Ramos (cell line): ENCODE data around the gene RNF10.
"Not testable (repeated sequence)": the region's sequence is repeated elsewhere in the genome, so short reads cannot be mapped to it uniquely, and the experiment has no call there.

Experiments
- in situ Hi-C: fragments of 300-500 bp; cut with MboI; formaldehyde crosslinking; loops from one replicate; pipeline ENCODE4 v1.14.3; 2022; ENCODE audit warnings: low sequenced_read_pairs; ENCODE audit not compliant: unreplicated experiment

The RNF10 gene

DNA sequence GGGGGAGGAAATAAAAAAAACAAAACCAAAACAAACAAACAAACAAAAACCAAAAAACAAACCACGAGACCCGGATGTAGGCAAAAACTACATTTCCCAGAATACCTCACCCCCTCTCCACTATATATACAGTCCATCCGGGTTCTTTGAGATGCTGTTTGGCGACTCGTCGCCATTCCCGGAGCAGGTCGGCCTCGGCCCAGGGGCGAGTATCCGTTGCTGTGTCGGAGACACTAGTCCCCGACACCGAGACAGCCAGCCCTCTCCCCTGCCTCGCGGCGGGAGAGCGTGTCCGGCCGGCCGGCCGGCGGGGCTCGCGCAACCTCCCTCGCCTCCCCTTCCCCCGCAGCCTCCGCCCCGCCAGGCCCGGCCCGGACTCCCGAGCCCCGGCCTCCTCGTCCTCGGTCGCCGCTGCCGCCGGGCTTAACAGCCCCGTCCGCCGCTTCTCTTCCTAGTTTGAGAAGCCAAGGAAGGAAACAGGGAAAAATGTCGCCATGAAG lies at the start of gene RNF10:
TSS of gene RNF10 (plus strand) at position 154 of the 500 bp plus-strand sequence. CDS start 456 bp downstream, outside the sequence.
- in situ Hi-C loops = no loop called here

DNA sequence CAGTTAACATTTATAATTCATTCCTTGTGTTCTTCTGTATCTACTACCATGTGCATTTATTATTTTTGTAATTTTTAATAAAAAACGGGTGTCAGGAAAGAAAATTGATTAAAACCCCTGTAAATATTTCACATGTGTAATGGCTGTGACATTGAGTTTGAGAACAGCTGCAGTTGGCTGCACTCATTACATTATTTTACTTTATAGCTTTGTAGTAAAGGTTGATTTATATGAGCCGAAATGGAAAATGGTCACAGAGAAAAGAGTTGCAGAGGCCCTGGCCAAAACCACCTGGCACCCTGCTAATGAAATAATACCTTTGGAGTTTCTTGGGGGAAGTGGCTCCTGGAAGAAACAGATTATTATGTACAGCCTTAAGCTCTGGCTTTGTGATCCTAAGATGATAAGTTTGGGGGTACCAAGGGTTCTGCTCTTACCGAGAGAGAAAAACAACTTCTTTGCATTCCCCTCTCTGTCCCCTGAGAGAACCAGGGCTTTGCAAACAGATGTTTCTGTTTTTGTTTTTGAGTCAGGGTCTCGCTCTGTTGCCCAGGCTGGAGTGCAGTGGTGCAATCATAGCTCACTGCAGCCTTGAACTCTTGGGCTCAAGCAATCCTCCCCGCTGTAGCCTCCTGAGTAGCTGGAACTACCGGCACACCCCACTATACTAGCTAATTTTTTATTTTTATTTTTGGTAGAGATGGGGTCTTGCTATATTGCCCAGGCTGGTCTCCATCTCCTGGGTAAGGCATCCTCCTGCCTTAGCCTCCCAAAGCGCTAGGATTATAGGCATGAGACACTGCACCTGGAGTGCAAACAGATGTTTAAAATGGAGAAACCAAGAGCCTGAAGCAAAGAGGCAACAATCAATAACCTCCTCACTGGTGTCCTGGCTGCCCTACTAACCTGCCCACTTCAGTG lies 47.9 kb upstream of the RNF10 start:
- in situ Hi-C loops = no loop called here

DNA sequence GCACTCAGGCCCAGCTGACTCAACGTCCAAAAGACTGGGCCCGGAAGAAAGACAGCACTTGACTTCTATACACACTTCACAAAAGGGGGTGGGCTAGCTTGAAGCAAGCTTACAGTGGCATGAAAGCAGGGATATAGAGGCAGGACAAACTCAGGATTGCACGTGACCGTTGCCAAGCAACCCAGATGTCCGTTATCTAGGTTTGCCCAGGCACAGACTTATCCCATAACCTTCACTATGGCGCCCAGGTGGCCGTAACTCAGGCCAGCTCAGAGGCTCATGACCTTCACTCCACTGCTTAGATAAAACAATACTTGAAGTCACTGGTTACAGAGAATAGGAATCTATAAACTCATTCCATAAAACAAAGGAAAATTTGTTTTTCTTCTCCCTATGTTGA lies 46.6 kb upstream of the RNF10 start:
- in situ Hi-C loops = not testable (repeated sequence)

DNA sequence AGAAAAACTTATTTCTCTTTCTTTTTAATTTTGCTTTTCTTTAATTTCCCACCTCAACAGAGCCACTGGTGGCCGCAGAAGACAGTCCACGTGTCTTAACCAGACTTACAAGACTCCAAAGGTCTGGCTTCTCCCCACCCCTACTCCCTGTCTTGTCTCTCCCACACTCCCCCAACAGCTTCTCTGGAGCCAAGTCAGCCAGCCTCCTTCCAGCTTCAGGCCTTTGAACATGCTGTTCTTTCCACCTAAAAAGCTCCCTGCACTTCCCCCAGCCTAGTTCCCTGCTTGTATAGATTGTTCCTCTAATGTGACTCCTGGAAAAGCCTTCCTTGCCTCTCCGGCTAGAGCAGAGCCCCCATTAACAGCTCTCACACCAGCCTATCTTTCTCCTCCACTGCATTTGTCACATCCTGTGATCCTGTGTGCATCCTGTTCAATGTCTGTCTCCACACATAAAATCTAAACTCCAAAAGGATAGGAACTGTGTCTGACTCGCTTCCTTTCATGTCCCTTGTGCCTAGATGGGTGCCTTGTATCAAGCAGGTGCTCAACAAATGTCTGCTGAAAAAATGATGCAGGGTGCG lies 46.0 kb upstream of the RNF10 start:
- in situ Hi-C loops = no loop called here

DNA sequence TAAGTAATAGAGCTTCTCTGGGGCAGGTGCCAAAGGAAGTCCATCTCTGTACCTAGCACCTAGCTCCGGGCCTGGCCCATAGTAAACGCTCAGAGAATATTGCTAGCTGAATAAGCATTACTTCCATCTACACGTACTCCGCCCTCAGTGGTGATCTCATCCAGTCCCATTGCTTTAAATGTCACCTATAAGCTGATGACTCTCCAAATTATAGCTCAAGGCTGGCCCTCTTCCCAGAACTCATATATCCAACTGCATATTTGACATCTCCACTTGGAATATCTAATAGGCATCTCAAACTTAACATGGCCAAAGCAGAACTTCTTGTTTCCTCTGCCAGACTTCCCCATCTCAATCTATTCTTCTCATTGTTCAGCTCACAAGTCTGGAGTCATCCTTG lies 45.1 kb upstream of the RNF10 start:
- in situ Hi-C loops = no loop called here

DNA sequence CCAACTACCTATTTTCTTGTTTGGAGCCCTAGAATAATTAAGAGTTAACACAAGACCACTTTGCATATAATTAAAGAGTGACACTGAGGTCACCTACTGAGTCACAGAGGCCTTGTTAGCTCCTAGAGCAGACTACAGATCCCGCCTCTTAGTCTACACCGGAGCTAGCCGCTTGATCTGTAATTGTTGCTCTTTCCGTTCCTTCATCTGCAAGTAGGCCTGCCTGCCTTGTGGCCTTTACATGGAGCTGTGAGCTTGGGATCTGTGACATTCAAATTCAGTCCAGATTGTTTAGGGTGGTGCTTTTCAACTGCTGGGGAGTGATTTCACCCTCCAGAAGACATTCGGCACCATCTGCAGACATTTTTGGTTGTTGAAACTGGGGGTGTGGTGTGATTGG lies 43.8 kb upstream of the RNF10 start:
- in situ Hi-C loops = no loop called here

DNA sequence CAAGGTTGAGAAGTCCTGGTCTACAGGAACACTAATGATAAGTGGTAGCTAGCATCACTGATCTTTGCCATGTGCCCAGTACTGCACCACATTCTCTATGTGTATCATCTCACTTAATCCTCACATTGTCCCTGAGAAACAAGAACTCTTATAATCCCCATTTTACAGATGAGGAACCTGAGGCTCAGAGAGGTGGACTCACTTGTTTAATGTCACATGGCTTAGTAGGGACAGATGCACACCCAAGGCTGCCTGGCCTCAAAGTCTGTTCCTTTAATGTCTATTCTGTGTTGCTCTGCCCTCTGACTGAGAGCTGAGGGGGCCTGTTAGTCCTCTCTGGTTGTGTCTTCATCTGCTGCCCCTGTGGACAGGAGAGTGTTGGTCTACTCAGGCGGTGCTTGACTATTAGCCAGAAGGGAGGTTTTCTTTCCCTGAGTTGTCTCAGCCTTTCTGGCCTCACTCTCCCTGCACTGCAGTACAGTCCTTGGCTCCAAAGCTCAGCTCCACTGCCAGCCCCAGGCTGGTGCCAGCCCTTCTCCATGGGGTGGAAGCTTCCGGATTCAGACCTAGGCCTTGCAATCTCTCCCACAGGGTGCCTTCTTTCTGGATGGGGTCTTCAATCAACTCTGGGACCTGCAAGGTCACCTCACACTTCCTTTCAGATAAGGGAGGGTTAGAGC lies 43.2 kb upstream of the RNF10 start:
- in situ Hi-C loops = no loop called here

DNA sequence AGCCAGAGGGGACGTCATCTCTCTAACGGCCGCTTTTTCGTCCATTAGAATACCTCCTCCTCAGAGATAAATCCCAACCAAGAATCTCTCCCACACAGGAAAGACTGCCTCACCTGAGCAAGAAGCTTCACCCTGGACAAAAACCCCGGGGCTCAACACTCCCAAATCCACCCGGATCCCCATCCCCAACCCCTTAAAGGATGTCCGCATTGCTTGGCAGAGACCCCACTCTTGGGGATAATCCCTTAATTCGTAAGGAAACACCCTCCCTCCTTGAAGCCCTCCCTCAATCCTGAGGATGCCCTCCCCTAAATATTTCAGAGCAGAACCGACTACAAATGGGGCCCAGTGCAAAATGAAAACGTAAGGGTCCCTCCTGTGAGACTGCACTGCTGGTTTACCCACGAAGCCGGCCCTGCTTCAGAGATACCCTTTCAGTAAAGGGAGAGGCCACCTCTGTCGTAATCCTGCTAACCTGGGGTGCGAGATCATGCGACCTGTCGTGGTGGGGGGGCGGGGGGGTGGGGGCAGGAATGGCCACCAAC lies 38.9 kb upstream of the RNF10 start:
- in situ Hi-C loops = no loop called here

DNA sequence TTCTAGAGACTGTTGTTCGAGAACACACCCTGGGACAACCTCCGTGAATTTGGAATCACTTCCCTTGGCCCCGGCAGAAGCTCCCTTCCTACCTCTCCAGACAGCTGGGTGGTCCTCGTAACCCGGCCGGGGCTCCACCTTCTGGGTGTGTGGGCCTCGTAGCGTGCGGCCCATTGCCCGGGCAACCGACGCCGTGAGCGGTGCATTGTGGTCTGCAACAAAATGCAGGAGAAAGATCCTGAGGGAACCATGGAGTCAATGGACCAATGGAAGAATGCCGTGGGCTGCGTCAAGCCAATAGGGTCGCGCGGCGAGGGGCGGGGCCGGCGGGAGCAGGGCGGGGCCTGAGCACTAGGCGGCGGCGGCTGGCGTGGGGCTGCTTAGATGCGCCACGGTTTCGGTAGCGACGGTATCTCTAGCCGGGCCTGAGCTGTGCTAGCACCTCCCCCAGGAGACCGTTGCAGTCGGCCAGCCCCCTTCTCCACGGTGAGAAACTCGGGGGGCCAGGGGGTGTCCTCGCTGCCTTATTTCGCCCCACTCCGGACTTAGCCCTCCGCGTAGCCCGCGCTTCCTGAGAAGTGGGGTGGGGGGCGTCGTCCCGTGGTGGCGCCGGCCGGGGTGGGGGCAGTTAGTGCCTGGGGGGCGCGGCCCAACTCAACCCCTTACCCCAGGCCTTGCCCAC lies 38.3 kb upstream of the RNF10 start, which contains the start of gene DYNLL1:
TSS of gene DYNLL1 (plus strand) at position 383 of the 682 bp plus-strand sequence. CDS start 309 bp downstream, outside the sequence.
- in situ Hi-C loops = no loop called here

DNA sequence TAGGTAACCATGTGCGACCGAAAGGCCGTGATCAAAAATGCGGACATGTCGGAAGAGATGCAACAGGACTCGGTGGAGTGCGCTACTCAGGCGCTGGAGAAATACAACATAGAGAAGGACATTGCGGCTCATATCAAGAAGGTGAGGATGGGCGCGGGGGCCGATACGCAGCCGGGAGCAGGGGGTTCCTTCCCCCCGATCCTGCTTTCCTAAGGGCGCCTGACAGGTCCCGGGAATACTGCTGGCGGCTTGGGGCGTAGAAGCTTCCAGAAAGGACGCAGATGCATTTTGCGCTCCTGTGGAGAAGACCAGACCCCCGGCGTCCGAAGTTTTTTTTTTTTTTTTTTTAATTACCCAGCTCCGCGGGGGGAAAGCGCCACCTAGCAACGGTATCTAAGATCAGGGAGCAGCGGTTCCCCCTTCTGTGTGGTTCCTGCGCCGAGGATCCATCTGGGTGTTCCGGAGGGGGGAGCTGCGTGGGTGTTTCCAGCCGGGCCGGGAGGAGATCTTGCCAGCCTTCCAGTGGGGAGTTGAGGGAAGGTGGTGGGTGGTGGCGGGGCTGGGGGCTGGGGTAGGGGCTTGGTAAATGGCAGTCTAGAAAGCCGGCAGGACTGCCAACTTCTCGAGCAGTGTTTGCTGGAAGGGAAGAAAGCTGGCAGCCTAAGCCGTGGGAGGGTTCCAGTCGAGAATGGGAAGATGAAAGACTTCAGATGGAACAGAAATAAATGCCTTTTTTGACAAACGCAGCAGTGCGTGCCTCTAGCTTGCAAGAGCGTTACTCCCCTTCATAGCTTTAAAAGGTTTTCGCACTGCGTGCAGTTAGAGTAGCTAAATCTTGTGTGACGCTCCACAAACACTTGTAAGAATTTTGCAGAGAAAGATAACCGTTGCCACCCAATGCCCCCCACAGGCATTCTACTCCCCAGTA lies 37.5 kb upstream of the RNF10 start:
- in situ Hi-C loops = no loop called here

DNA sequence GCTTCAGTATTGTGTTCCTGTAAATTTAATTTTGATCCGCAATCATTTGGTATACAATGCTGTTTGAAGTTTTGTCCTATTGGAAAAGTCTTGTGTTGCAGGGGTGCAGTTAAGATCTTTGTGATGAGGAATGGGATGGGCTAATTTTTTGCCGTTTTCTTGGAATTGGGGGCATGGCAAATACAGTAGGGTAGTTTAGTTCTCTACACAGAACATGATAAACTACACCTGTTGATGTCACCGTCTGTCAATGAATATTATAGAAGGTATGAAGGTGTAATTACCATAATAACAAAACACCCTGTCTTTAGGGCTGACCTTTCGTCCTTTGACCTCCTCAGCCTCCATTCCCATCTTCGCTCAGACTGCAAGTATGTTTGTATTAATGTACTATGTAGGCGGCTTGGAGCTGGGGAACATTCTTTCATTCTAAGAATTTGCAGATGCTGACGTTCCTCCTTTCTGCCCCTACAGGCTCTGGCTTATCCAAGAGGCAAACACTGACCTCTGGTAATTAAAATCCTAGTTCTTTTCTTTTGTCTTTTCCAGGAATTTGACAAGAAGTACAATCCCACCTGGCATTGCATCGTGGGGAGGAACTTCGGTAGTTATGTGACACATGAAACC lies 36.5 kb upstream of the RNF10 start:
- in situ Hi-C loops = no loop called here

DNA sequence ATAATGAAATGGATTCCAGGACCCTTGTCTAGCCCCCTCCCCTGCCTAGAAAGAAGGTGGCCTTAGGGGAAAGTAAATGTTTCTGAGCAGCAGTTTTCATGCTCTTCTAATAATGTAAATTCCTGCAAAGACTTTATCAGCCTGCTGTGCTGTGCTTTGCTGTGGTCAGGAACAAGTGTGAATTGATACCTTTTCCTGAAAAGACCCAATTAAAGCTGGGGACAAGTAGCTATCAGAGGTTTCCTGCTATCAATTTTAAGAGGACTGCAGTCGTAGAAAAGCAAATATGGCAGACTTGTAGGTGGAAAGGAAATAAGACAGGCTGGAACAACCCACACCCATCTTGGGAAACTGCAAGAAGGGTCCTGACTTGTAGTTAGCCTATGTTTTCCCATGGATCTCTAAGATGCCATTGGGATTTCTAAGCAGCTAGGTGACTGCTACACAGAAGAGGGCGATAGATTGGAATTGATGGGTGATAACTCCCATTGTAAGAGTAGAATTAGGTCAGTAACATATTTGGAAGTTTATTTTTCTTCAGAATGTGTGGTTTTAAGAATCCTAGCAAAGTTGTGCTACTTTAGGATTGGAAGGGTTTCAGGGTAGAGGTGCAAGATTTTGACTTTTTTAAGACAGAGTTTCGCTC lies 35.2 kb upstream of the RNF10 start:
- in situ Hi-C loops = no loop called here

DNA sequence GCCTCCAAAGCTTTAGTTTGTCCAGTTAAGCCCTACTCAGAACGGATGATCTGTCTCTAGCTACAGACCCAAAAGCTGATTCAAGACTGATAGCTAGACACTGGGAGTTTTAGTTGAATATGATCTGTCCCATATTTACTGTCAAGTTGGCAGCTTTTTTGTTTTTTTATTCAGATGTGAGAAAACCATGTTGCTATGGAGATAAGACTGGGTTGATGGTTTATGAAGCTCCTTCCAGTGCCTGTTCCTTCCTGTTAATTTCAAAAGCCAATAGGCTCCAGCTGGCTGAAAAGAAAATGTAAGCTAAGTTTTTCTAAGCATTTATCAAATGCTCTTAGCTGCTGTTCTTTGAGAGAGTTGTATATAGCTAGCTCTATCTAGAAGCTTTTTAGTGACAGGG lies 33.6 kb upstream of the RNF10 start:
- in situ Hi-C loops = no loop called here

DNA sequence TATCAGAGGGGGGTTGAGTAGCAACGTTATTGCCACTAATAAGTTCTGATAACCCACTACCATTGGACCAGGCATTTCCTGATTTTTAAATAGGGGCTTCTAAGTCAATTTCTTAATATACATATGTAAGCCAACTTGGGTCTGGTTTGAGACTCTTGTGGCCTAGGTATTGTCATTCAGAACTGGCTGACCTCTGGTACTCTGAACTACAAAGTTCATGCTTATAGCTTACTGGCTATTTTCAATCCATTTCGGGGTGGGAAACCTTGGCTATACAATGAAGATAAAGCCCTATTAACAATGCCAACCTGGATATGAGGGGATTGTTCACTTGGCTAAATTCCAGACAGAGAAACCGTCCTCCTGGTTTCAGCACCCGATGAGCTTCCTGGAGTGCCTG lies 29.6 kb upstream of the RNF10 start:
- in situ Hi-C loops = no loop called here

DNA sequence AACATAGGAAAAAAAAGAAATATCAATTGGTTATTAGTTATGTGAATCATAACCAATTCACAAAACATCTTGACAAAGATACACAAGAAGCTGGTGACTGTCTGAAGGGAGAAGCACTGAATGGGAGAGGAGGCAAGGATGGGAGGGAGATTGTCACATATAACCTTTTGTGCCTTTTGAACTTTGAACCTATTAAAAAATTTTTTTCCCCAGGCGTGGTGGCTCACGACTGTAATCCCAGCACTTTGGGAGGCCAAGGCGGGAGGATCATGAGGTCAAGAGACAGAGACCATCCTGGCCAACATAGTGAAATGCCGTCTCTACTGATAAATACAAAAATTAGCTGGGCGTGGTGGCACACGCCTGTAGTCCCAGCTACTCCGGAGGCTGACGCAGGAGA lies 25.6 kb upstream of the RNF10 start:
- in situ Hi-C loops = no loop called here

DNA sequence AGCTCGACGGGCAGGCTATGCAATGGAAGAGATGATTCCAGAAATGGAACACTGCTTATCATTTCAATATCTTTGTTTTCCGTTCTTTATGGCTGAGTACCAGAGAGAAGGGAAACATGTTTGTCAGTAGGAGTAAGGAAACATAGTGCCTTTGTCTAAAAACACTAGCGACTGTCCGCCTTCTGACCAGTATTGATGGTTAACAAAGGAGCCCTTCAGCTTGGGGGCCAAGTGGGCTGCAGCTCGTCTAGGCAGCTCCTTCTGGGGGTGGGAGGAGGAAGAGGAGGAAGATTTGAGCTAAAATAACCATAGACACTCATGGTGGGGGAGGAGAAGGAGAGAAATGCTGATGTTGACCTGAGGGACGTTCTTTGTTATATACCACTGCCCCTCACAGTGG lies 20.2 kb upstream of the RNF10 start:
- in situ Hi-C loops = no loop called here

DNA sequence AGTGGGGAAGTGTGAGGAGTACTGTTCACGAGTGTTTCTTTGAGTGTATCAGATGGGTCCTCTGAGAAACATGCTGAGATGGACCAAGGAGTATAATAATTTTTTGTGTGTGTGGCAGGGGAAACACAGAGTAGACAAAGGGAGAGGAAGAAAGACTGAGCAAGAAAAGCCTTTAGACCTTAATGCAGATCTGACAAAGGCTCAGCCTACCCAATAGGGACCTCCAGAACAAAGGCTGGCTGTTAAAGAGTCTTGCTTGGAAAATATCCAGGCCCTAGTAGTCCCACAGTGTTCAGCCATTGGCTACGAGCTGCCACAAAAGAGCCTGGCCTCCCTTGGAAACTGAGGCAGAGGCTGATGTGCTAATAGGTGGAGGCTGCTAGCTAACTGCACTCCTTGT lies 18.7 kb upstream of the RNF10 start:
- in situ Hi-C loops = no loop called here

DNA sequence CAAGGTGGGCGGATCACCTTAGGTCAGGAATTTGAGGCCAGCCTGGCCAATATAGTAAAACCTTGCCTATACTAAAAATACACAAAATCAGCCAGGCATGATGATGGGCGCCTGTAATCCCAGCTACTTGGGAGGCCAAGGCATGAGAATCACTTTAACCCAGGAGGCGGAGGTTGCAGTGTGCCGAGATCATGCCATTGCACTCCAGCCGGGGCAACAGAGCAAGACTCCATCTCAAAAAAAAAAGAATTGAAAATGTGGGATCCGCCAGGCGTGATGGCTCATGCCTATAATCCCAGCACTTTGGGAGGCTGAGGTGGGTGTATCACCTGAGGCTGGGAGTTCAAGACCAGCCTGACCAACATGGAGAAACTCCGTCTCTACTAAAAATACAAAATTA lies 14.8 kb upstream of the RNF10 start:
- in situ Hi-C loops = not testable (repeated sequence)
